Rectal smooth muscle tissue (tissue), 1 donor: Measurements from ENCODE around the gene KLHL4.
"Not testable (repeated sequence)": the region's sequence is repeated elsewhere in the genome, so short reads cannot be mapped to it uniquely, and the experiment has no call there.

Experiments used
- H3K27ac ChIP-seq: one replicate; pipeline ENCODE4 v1.7.0; 2013; ENCODE audit warnings: low read depth, low read length, inconsistent platforms
- H3K27me3 ChIP-seq: one replicate; pipeline ENCODE4 v1.7.0; 2013; ENCODE audit warnings: low read length; ENCODE audit not compliant: control insufficient read depth, insufficient read depth
- H3K36me3 ChIP-seq: one replicate; pipeline ENCODE4 v1.7.0; 2013; ENCODE audit warnings: low read length; ENCODE audit not compliant: control insufficient read depth, insufficient read depth
- H3K4me1 ChIP-seq: one replicate; pipeline ENCODE4 v1.7.0; 2013; ENCODE audit warnings: low read length; ENCODE audit not compliant: control insufficient read depth, insufficient read depth
- H3K4me3 ChIP-seq: one replicate; pipeline ENCODE4 v1.7.0; 2013; ENCODE audit warnings: low read length
- H3K9ac ChIP-seq: one replicate; pipeline ENCODE4 v1.7.0; 2013; ENCODE audit warnings: low read length

KLHL4 gene, protein sequence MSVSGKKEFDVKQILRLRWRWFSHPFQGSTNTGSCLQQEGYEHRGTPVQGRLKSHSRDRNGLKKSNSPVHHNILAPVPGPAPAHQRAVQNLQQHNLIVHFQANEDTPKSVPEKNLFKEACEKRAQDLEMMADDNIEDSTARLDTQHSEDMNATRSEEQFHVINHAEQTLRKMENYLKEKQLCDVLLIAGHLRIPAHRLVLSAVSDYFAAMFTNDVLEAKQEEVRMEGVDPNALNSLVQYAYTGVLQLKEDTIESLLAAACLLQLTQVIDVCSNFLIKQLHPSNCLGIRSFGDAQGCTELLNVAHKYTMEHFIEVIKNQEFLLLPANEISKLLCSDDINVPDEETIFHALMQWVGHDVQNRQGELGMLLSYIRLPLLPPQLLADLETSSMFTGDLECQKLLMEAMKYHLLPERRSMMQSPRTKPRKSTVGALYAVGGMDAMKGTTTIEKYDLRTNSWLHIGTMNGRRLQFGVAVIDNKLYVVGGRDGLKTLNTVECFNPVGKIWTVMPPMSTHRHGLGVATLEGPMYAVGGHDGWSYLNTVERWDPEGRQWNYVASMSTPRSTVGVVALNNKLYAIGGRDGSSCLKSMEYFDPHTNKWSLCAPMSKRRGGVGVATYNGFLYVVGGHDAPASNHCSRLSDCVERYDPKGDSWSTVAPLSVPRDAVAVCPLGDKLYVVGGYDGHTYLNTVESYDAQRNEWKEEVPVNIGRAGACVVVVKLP

DNA sequence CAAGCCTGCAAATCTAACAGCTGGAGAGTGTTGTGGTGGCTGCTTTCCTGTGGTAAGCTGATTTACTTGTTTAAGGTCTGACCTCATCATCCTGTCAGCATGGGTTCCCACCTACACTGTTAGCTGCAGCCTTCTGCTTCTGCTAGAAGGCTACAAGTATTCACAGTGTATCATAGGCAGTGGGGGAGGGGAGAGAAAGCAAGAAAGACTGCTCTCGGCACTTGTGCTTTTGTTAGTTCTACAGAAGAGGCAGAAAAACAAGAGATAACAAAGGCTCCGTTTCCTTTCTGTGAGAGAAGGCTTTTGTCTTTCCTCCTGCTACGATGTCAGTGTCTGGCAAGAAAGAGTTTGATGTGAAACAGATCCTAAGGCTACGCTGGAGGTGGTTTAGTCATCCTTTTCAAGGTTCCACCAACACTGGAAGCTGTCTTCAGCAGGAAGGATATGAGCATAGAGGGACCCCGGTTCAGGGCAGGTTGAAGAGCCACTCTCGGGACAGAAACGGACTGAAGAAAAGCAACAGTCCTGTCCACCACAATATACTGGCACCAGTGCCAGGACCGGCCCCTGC lies at the start of gene KLHL4:
Gene KLHL4, plus strand, starts transcription at position 232 of the 571 bp plus-strand sequence. Its CDS starts 92 bp downstream, at position 324.
- H3K4me3 ChIP-seq: peak within 1 kb of the TSS; percentile 49
- no peaks in the 10 kb centered on the region for H3K36me3 ChIP-seq
- peak within 1 kb of the TSS; percentile 37 for H3K27ac ChIP-seq
- no peaks in the 10 kb centered on the region for H3K4me1 ChIP-seq
- peak within 1 kb of the TSS; percentile 6 for H3K9ac ChIP-seq
- H3K27me3 ChIP-seq: no peaks in the 10 kb centered on the region

DNA sequence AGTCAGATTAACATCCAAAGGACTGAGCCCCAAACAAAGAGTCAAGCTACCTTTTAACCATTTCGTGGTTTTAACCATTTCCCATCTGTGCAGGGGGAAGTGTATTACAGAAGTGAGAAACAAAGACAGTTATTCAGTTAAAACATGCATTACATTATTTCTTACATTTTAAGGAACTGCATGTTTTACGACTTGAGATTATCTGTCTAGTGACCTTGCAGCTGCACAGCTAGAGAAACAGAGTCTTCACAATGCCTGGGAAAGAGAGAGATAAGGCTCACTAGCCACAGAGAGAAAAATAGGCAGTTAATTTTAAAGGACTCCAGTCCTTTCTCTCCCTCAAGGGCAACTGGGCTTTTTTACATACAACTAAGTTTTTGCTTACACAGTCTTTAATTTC lies 48.7 kb upstream of the KLHL4 start:
- Histone ChIP-seq H3K4me1 (no peaks in the 10 kb centered on the region), H3K27ac (no peak overlapping the region), H3K9ac (no peak overlapping the region), H3K36me3 (no peaks in the 10 kb centered on the region), H3K4me3 (no peak overlapping the region), H3K27me3 (no peaks in the 10 kb centered on the region)

DNA sequence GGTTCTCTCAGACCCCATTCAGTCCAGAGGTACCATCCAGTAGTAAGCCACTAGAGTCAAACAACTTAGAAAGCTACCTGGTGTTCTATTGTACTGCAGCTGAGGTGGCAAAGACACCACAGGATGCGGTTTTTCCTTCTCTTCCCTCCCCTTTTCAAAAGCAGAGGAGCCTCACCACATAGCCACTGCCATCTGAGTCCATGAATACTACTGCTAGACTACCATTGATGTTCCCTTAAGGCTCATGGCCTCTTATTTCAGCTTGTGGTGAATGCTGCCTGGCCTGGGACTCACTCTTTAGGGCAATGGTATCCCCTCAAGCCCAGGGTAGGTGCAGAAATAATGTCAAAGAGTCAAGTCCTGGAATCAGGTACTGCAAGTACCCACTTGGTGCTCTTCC lies 41.8 kb upstream of the KLHL4 start:
- H3K36me3 ChIP-seq: no peaks in the 10 kb centered on the region
- no peak overlapping the region for H3K27ac ChIP-seq
- no peaks in the 10 kb centered on the region for H3K4me1 ChIP-seq
- H3K4me3 ChIP-seq: no peak overlapping the region
- H3K9ac ChIP-seq: no peak overlapping the region
- no peaks in the 10 kb centered on the region for H3K27me3 ChIP-seq

DNA sequence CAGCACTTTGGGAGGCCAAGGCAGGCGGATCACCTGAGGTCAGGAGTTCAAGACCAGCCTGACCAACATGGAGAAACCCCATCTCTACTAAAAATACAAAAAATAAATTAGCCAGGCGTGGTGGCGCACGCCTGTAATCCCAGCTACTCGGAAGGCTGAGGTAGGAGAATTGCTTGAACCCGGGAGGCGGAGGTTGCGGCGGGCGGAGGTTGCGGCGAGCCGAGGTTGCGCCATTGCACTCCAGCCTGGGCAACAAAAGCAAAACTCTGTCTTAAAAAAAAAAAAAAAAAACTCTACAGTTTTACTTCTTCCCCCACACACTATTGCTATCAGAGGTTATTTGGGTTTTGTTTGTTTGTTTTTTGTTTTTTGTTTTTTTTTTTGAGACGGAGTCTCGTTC lies 38.9 kb upstream of the KLHL4 start:
- H3K27me3 ChIP-seq, H3K27ac ChIP-seq, H3K9ac ChIP-seq, H3K36me3 ChIP-seq, H3K4me1 ChIP-seq, H3K4me3 ChIP-seq: not testable (repeated sequence)

DNA sequence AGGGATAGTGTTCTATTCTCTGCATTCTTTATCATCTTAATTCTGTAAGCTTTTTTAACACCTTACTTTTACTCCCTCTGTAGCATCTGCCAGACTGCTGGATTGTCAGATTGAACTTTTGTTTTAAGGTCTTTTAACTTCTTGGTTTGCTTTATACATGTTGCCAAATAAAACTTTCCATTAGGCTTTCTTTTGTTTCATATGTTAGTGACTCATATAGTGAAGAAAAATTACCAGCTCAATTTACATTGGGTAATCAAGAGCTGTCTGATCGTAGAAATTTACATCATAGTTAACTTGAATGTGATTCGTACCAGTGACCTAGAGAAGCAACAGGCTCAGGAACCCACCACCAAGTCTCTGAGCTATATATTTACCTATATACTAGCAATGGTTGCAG lies 28.5 kb upstream of the KLHL4 start:
- Histone ChIP-seq H3K27ac (no peak overlapping the region), H3K27me3 (no peaks in the 10 kb centered on the region), H3K4me3 (no peak overlapping the region), H3K4me1 (no peaks in the 10 kb centered on the region), H3K36me3 (no peaks in the 10 kb centered on the region), H3K9ac (no peak overlapping the region)

DNA sequence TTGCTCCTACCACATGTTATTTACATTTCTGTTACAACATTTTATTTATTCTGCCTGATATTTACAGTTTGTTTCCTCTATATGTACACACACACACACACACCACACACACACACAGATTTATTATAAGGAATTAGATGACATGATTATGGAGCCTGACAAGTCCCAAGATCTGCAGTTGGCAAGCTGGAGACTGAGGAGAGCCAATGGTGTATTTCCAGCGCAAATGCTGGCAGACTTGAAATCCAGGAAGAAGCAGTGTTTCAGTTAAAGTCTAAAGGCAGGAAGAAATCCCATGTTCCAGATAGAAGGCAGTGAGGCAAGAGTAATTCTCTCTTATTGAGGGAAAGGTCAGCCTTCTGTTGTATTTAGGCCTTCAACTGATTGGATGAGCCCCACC lies 1.8 kb upstream of the KLHL4 start:
- H3K4me3 ChIP-seq: no peak overlapping the region
- no peak overlapping the region for H3K9ac ChIP-seq
- H3K27me3 ChIP-seq: no peaks in the 10 kb centered on the region
- no peak overlapping the region for H3K27ac ChIP-seq
- H3K36me3 ChIP-seq: no peaks in the 10 kb centered on the region
- no peaks in the 10 kb centered on the region for H3K4me1 ChIP-seq

DNA sequence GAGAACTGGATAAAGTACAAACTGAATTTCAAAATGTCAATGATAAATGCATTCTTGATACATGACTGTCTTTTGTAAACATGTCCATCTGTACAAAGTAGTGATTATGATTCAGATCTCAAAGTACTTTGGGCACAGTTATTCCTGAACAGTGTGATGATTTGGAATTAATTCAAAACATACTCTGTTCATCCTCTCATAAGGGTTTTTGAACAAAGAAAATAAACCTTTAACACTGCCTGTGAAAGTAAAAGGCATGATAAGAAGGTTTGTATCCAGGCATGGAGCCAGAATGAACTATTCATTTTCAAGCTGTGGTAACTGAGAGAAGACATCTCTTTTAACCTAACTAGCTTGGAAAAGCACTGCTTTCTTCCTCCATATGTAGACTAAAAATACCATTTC lies 883 bp upstream of the KLHL4 start:
- H3K27ac ChIP-seq: no peak overlapping the region
- no peaks in the 10 kb centered on the region for H3K36me3 ChIP-seq
- H3K4me3 ChIP-seq: no peak overlapping the region
- no peak overlapping the region for H3K9ac ChIP-seq
- no peaks in the 10 kb centered on the region for H3K27me3 ChIP-seq
- H3K4me1 ChIP-seq: no peaks in the 10 kb centered on the region

DNA sequence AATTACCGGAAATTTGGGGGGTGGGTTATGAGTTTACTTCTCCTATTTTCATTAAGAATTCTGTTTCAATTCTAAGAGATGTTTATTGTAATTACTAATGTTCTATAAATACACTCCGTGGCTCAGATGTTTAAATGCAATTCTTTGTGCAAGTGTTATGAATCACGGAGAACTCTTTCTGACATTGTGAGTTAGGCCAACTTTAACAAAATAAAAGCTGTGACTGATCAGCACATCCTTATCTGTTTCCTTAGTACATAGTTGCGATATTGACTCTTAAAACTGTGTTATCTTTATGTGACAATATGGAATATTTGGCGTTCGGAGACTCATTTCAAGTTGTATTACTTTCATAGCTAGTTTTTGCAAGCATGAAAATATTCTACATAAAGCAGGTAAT lies 902 bp downstream of the KLHL4 start:
- no peak overlapping the region for H3K4me3 ChIP-seq
- no peaks in the 10 kb centered on the region for H3K36me3 ChIP-seq
- no peaks in the 10 kb centered on the region for H3K4me1 ChIP-seq
- H3K27ac ChIP-seq: peak overlapping the region; percentile 37
- H3K27me3 ChIP-seq: no peaks in the 10 kb centered on the region
- H3K9ac ChIP-seq: no peak overlapping the region

DNA sequence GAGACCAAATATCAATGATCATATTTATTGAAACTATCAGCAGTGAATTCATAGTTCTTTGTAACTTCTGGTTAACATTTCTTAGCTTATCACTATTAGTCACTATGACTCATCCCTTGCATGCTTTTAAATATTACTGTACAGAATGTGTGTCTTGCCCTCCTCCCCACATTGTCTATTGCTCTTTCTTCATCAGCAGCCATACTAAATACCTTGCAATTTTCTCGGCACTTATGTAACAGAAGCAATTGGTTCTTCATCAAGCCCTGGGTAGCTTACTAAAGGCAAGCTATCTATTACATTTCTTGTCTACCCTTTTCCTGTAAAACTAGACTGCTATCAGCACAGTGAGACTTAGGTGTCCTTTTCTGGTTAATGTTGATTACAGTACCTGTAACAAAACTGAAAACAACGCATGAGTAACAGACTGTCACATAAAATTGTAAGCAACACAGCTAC lies 8.2 kb downstream of the KLHL4 start:
- no peaks in the 10 kb centered on the region for H3K27me3 ChIP-seq
- no peak overlapping the region for H3K27ac ChIP-seq
- H3K9ac ChIP-seq: no peak overlapping the region
- H3K4me1 ChIP-seq: no peaks in the 10 kb centered on the region
- H3K4me3 ChIP-seq: no peak overlapping the region
- no peaks in the 10 kb centered on the region for H3K36me3 ChIP-seq

DNA sequence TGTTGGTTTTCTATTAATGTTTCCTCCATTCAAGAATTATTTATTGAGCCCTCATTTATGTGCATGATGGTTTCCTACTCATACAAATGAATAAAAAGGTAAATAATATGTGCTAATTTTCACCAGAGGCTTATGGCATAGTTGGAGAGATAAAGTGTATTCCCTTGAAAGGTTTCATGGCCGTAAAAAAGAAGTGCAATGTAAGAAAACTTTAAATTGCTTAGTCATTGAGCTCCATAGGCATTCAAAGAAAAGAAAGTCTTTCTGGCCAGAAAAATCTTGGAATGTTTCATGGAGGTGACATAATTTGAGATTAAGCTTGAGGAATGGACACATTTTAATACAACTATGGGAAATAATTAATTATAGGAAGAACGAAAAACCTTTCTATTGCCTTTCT lies 8.7 kb downstream of the KLHL4 start:
- Histone ChIP-seq H3K36me3 (no peaks in the 10 kb centered on the region), H3K27ac (no peak overlapping the region), H3K9ac (no peak overlapping the region), H3K27me3 (no peaks in the 10 kb centered on the region), H3K4me1 (no peaks in the 10 kb centered on the region), H3K4me3 (no peak overlapping the region)

DNA sequence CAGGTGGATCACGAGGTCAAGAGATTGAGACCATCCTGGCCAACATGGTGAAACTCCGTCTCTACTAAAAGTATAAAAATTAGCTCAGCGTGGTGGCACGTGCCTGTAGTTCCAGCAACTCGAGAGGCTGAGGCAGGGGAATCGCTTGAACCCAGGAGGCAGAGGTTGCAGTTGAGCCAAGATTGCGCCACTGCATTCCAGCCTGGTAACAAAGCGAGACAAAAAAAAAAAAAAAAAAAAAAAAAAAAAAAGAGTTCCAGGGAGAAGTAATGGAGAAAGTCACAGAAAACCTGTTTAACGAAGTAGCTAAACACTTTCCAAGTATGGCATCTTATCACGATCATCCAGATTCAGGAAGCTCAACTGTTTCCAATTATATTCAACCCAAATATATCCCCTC lies 10.9 kb downstream of the KLHL4 start:
- H3K27me3 ChIP-seq: no peaks in the 10 kb centered on the region
- H3K4me1 ChIP-seq: no peaks in the 10 kb centered on the region
- no peak overlapping the region for H3K9ac ChIP-seq
- H3K27ac ChIP-seq: no peak overlapping the region
- H3K36me3 ChIP-seq: no peaks in the 10 kb centered on the region
- H3K4me3 ChIP-seq: no peak overlapping the region

DNA sequence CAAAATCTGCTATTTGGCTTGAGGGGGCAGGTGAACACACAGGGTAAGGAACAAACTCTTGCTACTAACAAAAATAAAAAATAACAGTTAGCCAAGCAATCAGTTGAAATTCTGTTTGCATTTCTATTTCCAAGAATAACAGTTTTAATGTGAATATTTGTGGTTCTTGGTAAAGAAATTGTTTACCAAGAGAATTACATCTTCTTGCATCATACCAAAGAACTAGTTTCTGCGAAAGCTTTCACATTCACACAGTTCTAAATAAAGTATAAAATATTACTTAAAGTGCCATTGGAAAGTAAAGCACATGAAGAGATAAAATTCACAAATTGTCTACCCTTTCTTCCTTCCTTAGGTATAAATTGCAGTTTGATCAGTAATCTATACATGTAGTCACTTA lies 54.4 kb downstream of the KLHL4 start:
- no peaks in the 10 kb centered on the region for H3K36me3 ChIP-seq
- H3K9ac ChIP-seq: no peak overlapping the region
- no peaks in the 10 kb centered on the region for H3K27me3 ChIP-seq
- no peaks in the 10 kb centered on the region for H3K4me1 ChIP-seq
- no peak overlapping the region for H3K27ac ChIP-seq
- H3K4me3 ChIP-seq: no peak overlapping the region
